GM12878 (cell line): ENCODE data around the gene SLC22A12. TPM values are rescaled to one million over a fixed set of nuclear protein-coding genes. Genes with fewer than 3 reads are reported as not detected.

Source experiments
- ATAC-seq: fragments of 200-7000 bp; cut with Tn5 transposase; 3 replicates; pipeline ENCODE4 v1.9.1; 2020; ENCODE audit warnings: mild to moderate bottlenecking, moderate library complexity
- BruUV-seq: library from RNA; stranded (reverse); fragments of 400-500 nt; replicated peaks from 2 replicates; lab custom pipeline; 2021; lab: Mats Ljungman, UMichigan
- CTCF ChIA-PET: fragments of 300-600 bp; sonication (Branson Sonifier 250); formaldehyde crosslinking; extraction: SDS; loops from one replicate; lab custom pipeline; 2021; ENCODE audit warnings: inconsistent platforms; lab: Yijun Ruan, JAX
- POLR2A ChIA-PET: fragments of 350-600 bp; formaldehyde crosslinking; extraction: SDS; loops from one replicate; lab custom pipeline; 2021; ENCODE audit warnings: inconsistent platforms; lab: Charles Lee
- RAD21 ChIA-PET: fragments of 300-600 bp; sonication (Branson Sonifier 250); formaldehyde crosslinking; loops from one replicate; lab custom pipeline; 2023; ENCODE audit warnings: antibody characterized with exemption; ENCODE audit not compliant: unreplicated experiment; lab: Charles Lee
- SMC1A ChIA-PET: fragments of 300-600 bp; sonication (Branson Sonifier 250); formaldehyde crosslinking; loops from one replicate; lab custom pipeline; 2023; ENCODE audit not compliant: unreplicated experiment, uncharacterized antibody; lab: Charles Lee
- DNase-seq: peaks from one replicate; pipeline ENCODE4 v3.0.0-alpha.2; 2011; ENCODE audit warnings: low read depth, low spot score
- FAIRE-seq: peaks from 3 replicates; lab custom pipeline; 2011; peaks lifted over from hg19 to GRCh38; lab: Jason Lieb, UNC
- H2AFZ ChIP-seq: 2 replicates; pipeline ENCODE4 v1.6.0; 2011; ENCODE audit warnings: low read depth, low read length, control low read depth; ENCODE audit not compliant: control insufficient read depth
- H3K27ac ChIP-seq: 2 replicates; pipeline ENCODE4 v1.5.1; 2011; ENCODE audit warnings: control low read depth; ENCODE audit not compliant: control insufficient read depth, insufficient read depth
- H3K27me3 ChIP-seq, 2 experiments: replicated peaks in 1 of 2; 2 replicates each; pipeline versions ENCODE4 v1.6.0 to v1.6.1; 2011; ENCODE audit warnings: low read length in 1 of 2; ENCODE audit not compliant: control insufficient read depth in 2 of 2, insufficient read depth in 2 of 2
- H3K36me3 ChIP-seq, 2 experiments: 2 replicates each; pipeline ENCODE4 v1.5.1; 2011; ENCODE audit warnings: low read length in 1 of 2; ENCODE audit not compliant: control insufficient read depth in 2 of 2, insufficient read depth in 2 of 2
- H3K4me1 ChIP-seq: 2 replicates; pipeline ENCODE4 v1.6.1; 2011; ENCODE audit warnings: mild to moderate bottlenecking, low read length, moderate library complexity, mixed read lengths; ENCODE audit not compliant: control insufficient read depth, insufficient read depth
- H3K4me2 ChIP-seq: 2 replicates; pipeline ENCODE4 v1.6.0; 2011; ENCODE audit warnings: control low read depth; ENCODE audit not compliant: control insufficient read depth, insufficient read depth
- H3K4me3 ChIP-seq: fragments of 200-600 bp; sonication (generic); 2 replicates; pipeline ENCODE4 v1.5.1; 2016
- H3K79me2 ChIP-seq: 2 replicates; pipeline ENCODE4 v1.6.0; 2011; ENCODE audit warnings: low read length; ENCODE audit not compliant: control insufficient read depth, insufficient read depth
- H3K9ac ChIP-seq: 2 replicates; pipeline ENCODE4 v1.8.0; 2011; ENCODE audit warnings: low read length, control low read depth, mixed read lengths; ENCODE audit not compliant: control insufficient read depth, insufficient read depth
- H3K9me3 ChIP-seq: replicated peaks from 3 replicates; pipeline ENCODE4 v1.5.1; 2011; ENCODE audit warnings: mild to moderate bottlenecking, low read length; ENCODE audit not compliant: control insufficient read depth, insufficient read depth
- H4K20me1 ChIP-seq: 2 replicates; pipeline ENCODE4 v1.6.0; 2011; ENCODE audit not compliant: control insufficient read depth, insufficient read depth
- FOXK2 ChIP-seq: fragments of 450-650 bp; IDR thresholded peaks from 2 replicates; pipeline ENCODE4 v1.6.1; 2017; ENCODE audit warnings: mild to moderate bottlenecking, moderate library complexity
- MTA3 ChIP-seq: IDR thresholded peaks from 2 replicates; pipeline ENCODE4 v1.6.1; 2012; ENCODE audit warnings: low read length, inconsistent platforms, borderline replicate concordance
- NRF1 ChIP-seq: conservative IDR thresholded peaks from 2 replicates; pipeline ENCODE4 v1.6.1; 2011; ENCODE audit warnings: mild to moderate bottlenecking, low read depth, low read length, improper control_type of control experiment
- PKNOX1 ChIP-seq: fragments of 450-650 bp; IDR thresholded peaks from 2 replicates; pipeline ENCODE4 v1.6.1; 2016; ENCODE audit warnings: mild to moderate bottlenecking
- RAD21 ChIP-seq: IDR thresholded peaks from 2 replicates; pipeline ENCODE4 v1.6.1; 2011; ENCODE audit warnings: mild to moderate bottlenecking, low read depth, low read length, moderate library complexity; ENCODE audit not compliant: insufficient read depth
- STAT1 ChIP-seq: fragments of 450-650 bp; conservative IDR thresholded peaks from 2 replicates; pipeline ENCODE4 v1.6.1; 2014; ENCODE audit warnings: antibody characterized with exemption, mild to moderate bottlenecking
- TARDBP ChIP-seq: IDR thresholded peaks from 2 replicates; pipeline ENCODE4 v1.6.1; 2016; ENCODE audit warnings: borderline replicate concordance
- USF1 ChIP-seq: IDR thresholded peaks from 2 replicates; pipeline ENCODE4 v1.6.1; 2011; ENCODE audit warnings: borderline replicate concordance, low read depth, mild to moderate bottlenecking, moderate library complexity, mixed read lengths, low read length; ENCODE audit not compliant: insufficient read depth; ENCODE audit errors: extremely low read length
- YBX1 ChIP-seq: fragments of 450-650 bp; IDR thresholded peaks from 2 replicates; pipeline ENCODE4 v1.6.1; 2016; ENCODE audit warnings: antibody characterized with exemption
- ZNF217 ChIP-seq: fragments of 450-650 bp; IDR thresholded peaks from 2 replicates; pipeline ENCODE4 v1.6.1; 2017; ENCODE audit warnings: antibody characterized with exemption, mild to moderate bottlenecking
- ZNF24 ChIP-seq: fragments of 450-650 bp; IDR thresholded peaks from 2 replicates; pipeline ENCODE4 v1.6.1; 2017; ENCODE audit warnings: antibody characterized with exemption, mild to moderate bottlenecking
- ZNF384 ChIP-seq: IDR thresholded peaks from 2 replicates; pipeline ENCODE4 v1.6.1; 2012; ENCODE audit warnings: low read depth, mild to moderate bottlenecking, low read length, improper control_type of control experiment, borderline replicate concordance
- WGBS: methylation state at CpG from one replicate; pipeline ENCODE4 v1.1.6; 2016; ENCODE audit warnings: low lambda C conversion rate; ENCODE audit not compliant: insufficient replicate concordance, insufficient coverage; ENCODE audit errors: missing lambda C conversion rate; 5-methylcytosine and 5-hydroxymethylcytosine counted together
- in situ Hi-C: fragments of 300-500 bp; cut with MboI; formaldehyde crosslinking; loops from 9 replicates; pipeline ENCODE4 v1.14.3; 2018; ENCODE audit warnings: mixed read lengths
- intact Hi-C: fragments of 100-400 bp; cut with micrococcal nuclease; formaldehyde crosslinking; loops from one replicate; pipeline ENCODE4 v1.14.2; 2022; ENCODE audit not compliant: unreplicated experiment
- polyA plus RNA-seq, 11 experiments: library from polyadenylated mRNA; depleted of rRNA in 4 of 11; unstranded in 6 of 11; stranded (reverse) in 5 of 11; fragments of >200 nt; fragmentation: Nextera tagmentation in 4 of 11; fragmentation: Illumina TruSeq in 1 of 11; extraction: Ambion mirVana in 4 of 11; extraction: Trizol in 1 of 11; gene quantifications; 1 replicate in 1 of 11; 2 replicates in 10 of 11; pipeline versions ENCODE4 v1.2.1 to v1.2.3, GENCODE V29; 2011 to 2016; ENCODE audit warnings: inconsistent platforms in 2 of 11, missing spikeins in 2 of 11, low read depth in 1 of 11
- total RNA-seq, 4 experiments: library from RNA; depleted of rRNA in 3 of 4; stranded (reverse); fragments of >200 nt in 3 of 4; fragmentation: Illumina TruSeq in 1 of 4; extraction: Trizol in 1 of 4; gene quantifications; 2 replicates each; pipeline versions ENCODE4 v1.2.1 to v1.2.3, GENCODE V29; 2013 to 2021

The SLC22A12 gene
- total and polyA plus RNA-seq, 10 of the 15 experiments (the other 5 are each of a cell fraction or from before 2014, with no cell fraction given), result not detected

DNA sequence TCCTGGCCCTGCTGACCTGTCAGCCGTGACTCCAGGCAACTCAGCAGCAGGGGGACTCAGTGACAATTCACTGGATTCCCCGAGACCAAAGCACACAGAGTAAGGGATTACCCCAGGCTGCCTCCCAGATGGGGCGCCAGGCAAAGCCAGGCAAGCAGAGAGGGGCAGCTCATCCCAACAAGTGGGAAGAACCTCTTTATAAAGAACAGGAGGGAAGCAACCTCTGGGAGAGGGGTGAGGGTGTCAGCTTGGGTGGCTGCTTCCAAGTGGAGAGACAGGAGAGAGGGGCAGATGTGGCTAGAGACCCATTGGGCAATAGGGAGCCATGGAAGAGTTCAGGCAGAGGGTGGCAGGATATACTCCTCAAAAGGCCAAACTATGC lies 1.2 kb downstream of the SLC22A12 start:
- Histone ChIP-seq H3K27ac (no peak overlapping the region), H4K20me1 (no peaks in the 10 kb centered on the region), H3K4me2 (no peak overlapping the region), H3K4me3 (no peak overlapping the region), H2AFZ (no peak overlapping the region), H3K27me3 (no peaks in the 10 kb centered on the region), H3K36me3 (no peaks in the 10 kb centered on the region), H3K9ac (no peak overlapping the region), H3K9me3 (no peaks in the 10 kb centered on the region; the same call in 1 of the 3 replicates), H3K79me2 (no peaks in the 10 kb centered on the region), H3K4me1 (no peaks in the 10 kb centered on the region)
- ATAC-seq, result no peak
- in situ Hi-C loops (no loop called here), intact Hi-C loops (no loop called here)
- no TSS peak for BruUV-seq
- ChIA-PET SMC1A (no interaction called here), CTCF (no interaction called here), RAD21 (no interaction called here), POLR2A (no interaction called here)
- WGBS, result 14% methylated on average over 3 of the region's 3 CpGs
- no peak for DNase-seq
- no peak for FAIRE-seq
- no peak for TF ChIP-seq ZNF217
- TF ChIP-seq STAT1, result no peak
- no peak for TF ChIP-seq RAD21
- TF ChIP-seq FOXK2, result no peak
- no peak for TF ChIP-seq ZNF384
- no peak for TF ChIP-seq NRF1
- no peak for TF ChIP-seq TARDBP
- no peak for TF ChIP-seq MTA3
- TF ChIP-seq ZNF24, result no peak
- no peak for TF ChIP-seq PKNOX1
- no peak for TF ChIP-seq USF1
- no peak for TF ChIP-seq YBX1
